ENCODE results near the gene SOCS4.
"Not testable (repeated sequence)": the region's sequence is repeated elsewhere in the genome, so short reads cannot be mapped to it uniquely, and the experiment has no call there.

SOCS4 gene

GRCh38 chr14:55026793-55027561, at the start of gene SOCS4, which contains the start of gene WDHD1:
SOCS4 (plus strand) TSS chr14:55027236; CDS start chr14:55043042, 15,806 bp downstream.
WDHD1 (minus strand) TSS chr14:55027099; CDS start chr14:55026787, 312 bp downstream.
- DNase-seq: peak; percentile 97

GRCh38 chr14:54979039-54979438, 48.0 kb upstream of the SOCS4 start:
- no peak for DNase-seq

GRCh38 chr14:54981698-54982097, 45.3 kb upstream of the SOCS4 start:
- peak; percentile 39 for DNase-seq

- DNase-seq: no peak
Observed at GRCh38 chr14:54985156-54985555, 41.9 kb upstream of the SOCS4 start.

GRCh38 chr14:55000381-55000780, 26.7 kb upstream of the SOCS4 start:
- DNase-seq: no peak

GRCh38 chr14:55005071-55005470, 22.0 kb upstream of the SOCS4 start:
- no peak for DNase-seq

GRCh38 chr14:55015006-55015405, 12.0 kb upstream of the SOCS4 start:
- no peak for DNase-seq

- no peak for DNase-seq
Observed at GRCh38 chr14:55019968-55020554, 7.0 kb upstream of the SOCS4 start.

- not testable (repeated sequence) for DNase-seq
Observed at GRCh38 chr14:55024365-55024764, 2.7 kb upstream of the SOCS4 start.

- no peak for DNase-seq
Observed at GRCh38 chr14:55025948-55026347, 1.1 kb upstream of the SOCS4 start.

GRCh38 chr14:55026441-55026792, 619 bp upstream of the SOCS4 start:
- DNase-seq: no peak

GRCh38 chr14:55028066-55028465, 1.0 kb downstream of the SOCS4 start:
- peak; percentile 34 for DNase-seq

GRCh38 chr14:55028476-55028875, 1.4 kb downstream of the SOCS4 start:
- no peak for DNase-seq

- no peak for DNase-seq
Observed at GRCh38 chr14:55031190-55031589, 4.2 kb downstream of the SOCS4 start.

- not testable (repeated sequence) for DNase-seq
Observed at GRCh38 chr14:55037995-55038394, 11.0 kb downstream of the SOCS4 start.

GRCh38 chr14:55038708-55039107, 11.7 kb downstream of the SOCS4 start:
- no peak for DNase-seq

GRCh38 chr14:55043528-55043927, 16.5 kb downstream of the SOCS4 start:
- DNase-seq: no peak

- no peak for DNase-seq
Observed at GRCh38 chr14:55045087-55045486, 18.1 kb downstream of the SOCS4 start.

GRCh38 chr14:55047301-55048053, 20.4 kb downstream of the SOCS4 start:
- no peak for DNase-seq

- DNase-seq: no peak
Observed at GRCh38 chr14:55048900-55049436, 21.9 kb downstream of the SOCS4 start.

- no peak for DNase-seq
Observed at GRCh38 chr14:55051165-55051422, 24.1 kb downstream of the SOCS4 start.

GRCh38 chr14:55051423-55052268, 24.6 kb downstream of the SOCS4 start, which contains the start of gene MAPK1IP1L:
MAPK1IP1L (plus strand) TSS chr14:55051647; CDS start chr14:55061684, 10,037 bp downstream.
- peak; percentile 96 for DNase-seq
